HepG2 (cell line): ENCODE results near the gene ZMYND10. TPM values are rescaled to one million over a fixed set of nuclear protein-coding genes. Genes with fewer than 3 reads are reported as not detected.

Experiments
- ATF4 ChIP-seq, 2 experiments: fragments of 450-650 bp in 1 of 2; sonication (generic) in 1 of 2; formaldehyde crosslinking; IDR thresholded peaks; 2 replicates each; pipeline versions ENCODE4 v1.5.0 to v1.8.0; 2020 to 2022; ENCODE audit warnings: mild to moderate bottlenecking in 1 of 2, missing genetic modification reagents in 1 of 2
- FUBP1 ChIP-seq: sonication (generic); formaldehyde crosslinking; IDR thresholded peaks from 2 replicates; pipeline ENCODE4 v1.5.1; 2020; ENCODE audit warnings: missing genetic modification reagents, mild to moderate bottlenecking, borderline replicate concordance
- KLF6 ChIP-seq: IDR thresholded peaks from 2 replicates; pipeline ENCODE4 v1.8.0; 2016; ENCODE audit warnings: missing biosample characterization, missing genetic modification reagents
- MXD3 ChIP-seq: IDR thresholded peaks from 2 replicates; pipeline ENCODE4 v1.6.1; 2016; ENCODE audit warnings: mild to moderate bottlenecking, missing biosample characterization, missing genetic modification reagents
- NCOR1 ChIP-seq: fragments of 200-600 bp; sonication (generic); IDR thresholded peaks from 2 replicates; pipeline ENCODE4 v1.7.0; 2017; ENCODE audit warnings: antibody characterized with exemption, low read length, borderline replicate concordance
- NONO ChIP-seq, 2 experiments: fragments of 450-650 bp in 1 of 2; sonication (generic) in 1 of 2; formaldehyde crosslinking in 1 of 2; IDR thresholded peaks in 1 of 2; conservative IDR thresholded peaks in 1 of 2; 2 replicates each; pipeline versions ENCODE4 v1.6.1 to v1.8.0; 2017 to 2022; ENCODE audit warnings: mild to moderate bottlenecking in 1 of 2, missing genetic modification reagents in 1 of 2, moderate library complexity in 1 of 2
- SALL2 ChIP-seq: sonication (generic); formaldehyde crosslinking; IDR thresholded peaks from 2 replicates; pipeline ENCODE4 v1.8.1; 2023; ENCODE audit warnings: mild to moderate bottlenecking, missing genetic modification reagents, inconsistent platforms
- TFAP4 ChIP-seq: sonication (generic); IDR thresholded peaks from 2 replicates; pipeline ENCODE4 v1.6.1; 2016; ENCODE audit warnings: low read depth, borderline replicate concordance
- ZFP62 ChIP-seq: sonication (generic); formaldehyde crosslinking; IDR thresholded peaks from 2 replicates; pipeline ENCODE4 v1.4.0; 2020; ENCODE audit warnings: missing genetic modification reagents
- ZGPAT ChIP-seq: IDR thresholded peaks from 2 replicates; pipeline ENCODE4 v1.6.1; 2016; ENCODE audit warnings: mild to moderate bottlenecking
- ZHX1 ChIP-seq: sonication (generic); formaldehyde crosslinking; IDR thresholded peaks from 2 replicates; pipeline ENCODE4 v1.8.1; 2022; ENCODE audit warnings: low read depth, mild to moderate bottlenecking, missing genetic modification reagents
- ZNF207 ChIP-seq: fragments of 450-650 bp; IDR thresholded peaks from 2 replicates; pipeline ENCODE4 v1.6.1; 2016; ENCODE audit warnings: antibody characterized with exemption, borderline replicate concordance
- ZNF263 ChIP-seq: sonication (generic); formaldehyde crosslinking; IDR thresholded peaks from 2 replicates; pipeline ENCODE4 v1.4.0; 2020; ENCODE audit warnings: missing genetic modification reagents
- ZNF33A ChIP-seq: sonication (generic); formaldehyde crosslinking; IDR thresholded peaks from 2 replicates; pipeline ENCODE4 v1.5.1; 2020; ENCODE audit warnings: missing genetic modification reagents, mild to moderate bottlenecking, moderate library complexity, borderline replicate concordance
- ZNF451 ChIP-seq: sonication (generic); formaldehyde crosslinking; IDR thresholded peaks from 2 replicates; pipeline ENCODE4 v1.5.0; 2020; ENCODE audit warnings: mild to moderate bottlenecking, missing genetic modification reagents
- ZNF547 ChIP-seq: sonication (generic); formaldehyde crosslinking; IDR thresholded peaks from 2 replicates; pipeline ENCODE4 v1.5.1; 2020; ENCODE audit warnings: mild to moderate bottlenecking, missing genetic modification reagents
- polyA plus RNA-seq, 8 experiments: library from polyadenylated mRNA; depleted of rRNA in 3 of 8; stranded (reverse) in 7 of 8; unstranded in 1 of 8; fragments of >200 nt; fragmentation: Illumina TruSeq in 4 of 8; extraction: Trizol in 4 of 8; gene quantifications; 2 replicates each; pipeline versions ENCODE4 v1.2.1 to v1.2.3, GENCODE V29; 2011 to 2016; ENCODE audit warnings: low read depth in 4 of 8, missing spikeins in 1 of 8, mixed read lengths in 1 of 8; ENCODE audit not compliant: insufficient read depth in 1 of 8
- total RNA-seq, 5 experiments: library from RNA; depleted of rRNA; stranded (reverse); fragments of >200 nt; fragmentation: Illumina TruSeq; extraction: Trizol; gene quantifications; 2 replicates each; pipeline ENCODE4 v1.2.3, GENCODE V29; 2016; ENCODE audit warnings: low read depth in 1 of 5

ZMYND10 gene
- total and polyA plus RNA-seq, 2 of the 13 experiments (the other 11 are each of a cell fraction or from before 2014, with no cell fraction given), result 0.60 to 0.74 TPM

GRCh38 chr3:50358911-50359759 lies 13.6 kb upstream of the ZMYND10 start, which contains the start of gene TMEM115 (continued):
- TF ChIP-seq ZGPAT, result peak; percentile 88
- TF ChIP-seq ATF4 (CRISPR knock-in tag; IDR thresholded peaks at IDR 0.05), result no peak
- no peak for TF ChIP-seq FUBP1 (CRISPR knock-in tag)
- no peak for TF ChIP-seq NONO (IDR thresholded peaks at IDR 0.05)
- peak; percentile 53; the same call in 1 of the 2 replicates for TF ChIP-seq NONO (CRISPR knock-in tag; conservative IDR thresholded peaks at IDR 0.05)
- no peak for TF ChIP-seq ZFP62 (CRISPR knock-in tag)
- TF ChIP-seq ZNF451 (CRISPR knock-in tag), result 0 out of 2 replicates have a peak, but pooled peaks have one; percentile 79
- peak; percentile 46; the same call in 1 of the 2 replicates for TF ChIP-seq TFAP4
- TF ChIP-seq ZHX1 (CRISPR knock-in tag), result no peak; the same call in 1 of the 2 replicates
- 0 out of 2 replicates have a peak, but pooled peaks have one; percentile 20 for TF ChIP-seq ZNF263
- peak; percentile 94; the same call in 1 of the 2 replicates for TF ChIP-seq MXD3 (CRISPR knock-in tag)
- peak; percentile 86; the same call in 1 of the 2 replicates for TF ChIP-seq ZNF547 (CRISPR knock-in tag)
- TF ChIP-seq ZNF33A (CRISPR knock-in tag), result no peak
- TF ChIP-seq SALL2 (CRISPR knock-in tag), result 0 out of 2 replicates have a peak, but pooled peaks have one; percentile 41
- no peak for TF ChIP-seq NCOR1
- TF ChIP-seq KLF6 (CRISPR knock-in tag), result peak; percentile 68
- no peak for TF ChIP-seq ZNF207
